IPS DF 4.7 (cell line): ENCODE measurements around the gene MYT1.

Experiments used
- DNase-seq: peaks from one replicate; pipeline ENCODE4 v3.0.0-alpha.2; 2013; ENCODE audit warnings: low spot score; ENCODE audit errors: extremely low read depth

Gene MYT1

GRCh38 chr20:64153861-64154589, 10.2 kb upstream of the MYT1 start:
- DNase-seq, result no peak

- DNase-seq, result no peak
Observed at GRCh38 chr20:64154590-64155257, 9.5 kb upstream of the MYT1 start.

GRCh38 chr20:64155258-64156135, 8.8 kb upstream of the MYT1 start:
- no peak for DNase-seq

- no peak for DNase-seq
Observed at GRCh38 chr20:64156136-64156885, 7.9 kb upstream of the MYT1 start.

GRCh38 chr20:64156886-64157875, 7.1 kb upstream of the MYT1 start:
- no peak for DNase-seq

- no peak for DNase-seq
Observed at GRCh38 chr20:64157878-64158277, 6.4 kb upstream of the MYT1 start.

- no peak for DNase-seq
Observed at GRCh38 chr20:64158346-64159285, 5.6 kb upstream of the MYT1 start.

GRCh38 chr20:64159286-64159680, 5.0 kb upstream of the MYT1 start:
- no peak for DNase-seq

- no peak for DNase-seq
Observed at GRCh38 chr20:64159711-64160110, 4.5 kb upstream of the MYT1 start.

GRCh38 chr20:64160118-64160517, 4.1 kb upstream of the MYT1 start:
- no peak for DNase-seq

- DNase-seq, result no peak
Observed at GRCh38 chr20:64160526-64161355, 3.5 kb upstream of the MYT1 start.

GRCh38 chr20:64161356-64162238, 2.7 kb upstream of the MYT1 start:
- peak; percentile 60 for DNase-seq

GRCh38 chr20:64162239-64162910, 1.9 kb upstream of the MYT1 start:
- DNase-seq, result no peak

GRCh38 chr20:64163776-64164122, 503 bp upstream of the MYT1 start:
- DNase-seq, result no peak

GRCh38 chr20:64165866-64166600, 1.8 kb downstream of the MYT1 start:
- no peak for DNase-seq
